Left cardiac atrium (tissue), 4 donors: ENCODE data around the gene LAMTOR1. TPM values are rescaled to one million over a fixed set of nuclear protein-coding genes. Genes with fewer than 3 reads are reported as not detected.
"Not testable (repeated sequence)": the region's sequence is repeated elsewhere in the genome, so short reads cannot be mapped to it uniquely, and the experiment has no call there.

Source experiments
- ATAC-seq, 2 donors: fragments of 200-7000 bp; cut with Tn5 transposase; one replicate each; pipeline ENCODE4 v1.9.1; 2020; ENCODE audit warnings: mild to moderate bottlenecking in 2 of 2, moderate library complexity in 2 of 2
- DNase-seq: peaks from one replicate; pipeline ENCODE4 v3.0.0-alpha.2; 2020
- intact Hi-C, 2 donors: fragments of 100-400 bp; cut with DNase I; formaldehyde crosslinking; loops; one replicate each; pipeline versions ENCODE4 v1.14.1 to v1.15.1; 2022 to 2023
- long read RNA-seq: library from polyadenylated mRNA; unstranded; transcript quantifications from one replicate; pipeline ENCODE4 v2.0.0, GENCODE V29; 2021
- total RNA-seq, 2 donors: library from RNA; stranded (reverse); fragmentation: NEBNext Ultra II Directional; extraction: Animal tissue kit (Norgen Biotek cat#: 25700); gene quantifications; one replicate each; pipeline ENCODE4 v1.2.1, GENCODE V29; 2021
- donor health status: DM: no; HTN: yes; CAD: no.
- donor health status: DM: no; HTN: yes; CAD: no; lungs with severe emphysema.
- donor health status: DM: yes; HTN: yes; CAD: no.
- donor health status: Dilated cardiomyopathy.

Gene LAMTOR1
- 10 to 100 TPM; 76.4 to 88.0 TPM for total RNA-seq
- long read RNA-seq, transcript LAMTOR1-201 (5 exons, 1,179 nt): major isoform, 30 of 32 reads
- long read RNA-seq, partial matches to known transcripts: 1 of 32 reads
- long read RNA-seq, other reads (novel, unspliced or antisense): 1 of 32 reads

DNA sequence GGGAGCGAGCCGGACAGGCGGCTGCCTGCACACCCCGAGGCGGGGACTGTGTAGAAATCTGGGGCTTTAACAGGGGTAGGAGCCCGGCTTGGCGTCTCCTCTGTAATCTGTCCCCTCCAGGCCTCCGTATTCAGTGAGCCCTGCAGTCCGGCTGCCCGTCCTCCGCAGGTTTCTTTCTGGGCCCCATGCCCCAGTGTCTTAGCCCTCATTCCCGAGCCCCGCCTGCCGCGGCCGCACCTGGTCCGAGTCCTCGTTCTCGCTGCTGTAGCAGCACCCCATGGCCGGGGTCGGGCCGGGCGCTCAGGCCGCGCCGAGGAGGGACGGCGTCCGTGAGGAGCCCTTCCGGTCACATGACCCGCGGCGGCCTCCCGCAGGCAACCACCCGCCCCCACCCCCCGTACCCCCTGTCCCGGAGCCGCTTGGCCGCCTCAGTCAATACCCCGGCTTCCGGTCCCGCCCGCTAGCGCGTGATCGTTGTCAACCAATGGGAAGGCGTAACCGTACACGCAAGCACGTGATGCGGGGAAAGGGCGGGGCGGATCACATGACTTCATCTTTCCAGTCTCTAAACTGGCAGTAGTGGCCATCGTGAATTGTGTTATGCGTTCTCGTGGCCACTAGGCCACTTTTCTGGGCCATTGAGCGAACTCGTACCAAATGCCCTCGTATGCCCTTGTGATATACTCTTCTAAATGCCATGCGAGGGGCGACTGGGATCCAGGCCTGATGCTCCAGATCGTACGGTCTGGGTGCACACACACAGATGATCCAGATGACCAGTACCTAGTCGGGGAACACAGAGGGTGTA, at the start of gene LAMTOR1:
TSS of gene LAMTOR1 (minus strand) at position 352 of the 808 bp plus-strand sequence. CDS start at position 279, 73 bp downstream.
- DNase-seq (peak; percentile 100), ATAC-seq (peak; percentile 99 to 100)
- intact Hi-C loops: loop anchor here in 1 of 2 donors (2.0 kb wide), 1 partner anchor 62 kb away; no protein-coding TSS in a partner anchor

DNA sequence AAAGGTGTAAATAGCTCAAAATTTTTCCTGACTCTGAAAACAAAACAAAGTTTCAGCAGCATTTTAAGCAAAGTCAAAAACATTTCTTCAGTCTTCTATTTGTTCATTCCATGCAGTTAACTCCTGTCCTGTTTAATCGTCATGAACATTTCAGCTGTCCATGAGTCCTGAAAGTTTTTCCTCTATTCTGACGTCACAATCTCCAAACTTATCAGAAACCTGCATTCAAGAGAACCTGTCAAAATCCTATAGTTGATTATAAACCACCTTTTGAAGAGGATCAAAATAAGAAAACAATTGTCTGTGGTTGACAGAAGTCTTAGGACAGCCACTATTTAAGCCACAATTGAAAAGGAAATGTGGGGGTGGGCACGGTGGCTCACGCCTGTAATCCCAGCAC, 47.8 kb upstream of the LAMTOR1 start:
- no peak for DNase-seq
- no peak for ATAC-seq
- intact Hi-C loops: no loop called here

DNA sequence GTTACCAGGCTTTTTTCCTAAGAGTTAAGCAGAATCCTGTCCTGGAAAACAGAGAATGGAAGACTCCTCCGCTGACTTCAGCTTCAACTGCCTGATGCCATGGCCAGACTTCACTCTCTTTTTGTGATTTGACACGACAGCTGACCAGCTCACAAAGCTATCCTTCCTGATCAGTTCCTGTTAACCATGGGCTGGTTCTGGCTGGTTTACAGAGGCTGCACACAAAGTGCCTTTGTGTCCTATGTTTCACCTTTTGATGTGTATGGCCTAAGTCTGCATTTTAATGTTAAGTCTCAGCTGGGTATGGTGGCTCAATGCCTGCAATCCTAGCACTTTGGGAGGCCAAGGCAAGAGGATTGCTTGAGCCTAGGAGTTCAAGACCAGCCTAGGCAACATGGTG, 43.5 kb upstream of the LAMTOR1 start:
- intact Hi-C loops: loop anchor here in 1 of 2 donors (10.0 kb wide), 1 partner anchor 172 kb away; no protein-coding TSS in a partner anchor
- ATAC-seq: no peak
- no peak for DNase-seq

DNA sequence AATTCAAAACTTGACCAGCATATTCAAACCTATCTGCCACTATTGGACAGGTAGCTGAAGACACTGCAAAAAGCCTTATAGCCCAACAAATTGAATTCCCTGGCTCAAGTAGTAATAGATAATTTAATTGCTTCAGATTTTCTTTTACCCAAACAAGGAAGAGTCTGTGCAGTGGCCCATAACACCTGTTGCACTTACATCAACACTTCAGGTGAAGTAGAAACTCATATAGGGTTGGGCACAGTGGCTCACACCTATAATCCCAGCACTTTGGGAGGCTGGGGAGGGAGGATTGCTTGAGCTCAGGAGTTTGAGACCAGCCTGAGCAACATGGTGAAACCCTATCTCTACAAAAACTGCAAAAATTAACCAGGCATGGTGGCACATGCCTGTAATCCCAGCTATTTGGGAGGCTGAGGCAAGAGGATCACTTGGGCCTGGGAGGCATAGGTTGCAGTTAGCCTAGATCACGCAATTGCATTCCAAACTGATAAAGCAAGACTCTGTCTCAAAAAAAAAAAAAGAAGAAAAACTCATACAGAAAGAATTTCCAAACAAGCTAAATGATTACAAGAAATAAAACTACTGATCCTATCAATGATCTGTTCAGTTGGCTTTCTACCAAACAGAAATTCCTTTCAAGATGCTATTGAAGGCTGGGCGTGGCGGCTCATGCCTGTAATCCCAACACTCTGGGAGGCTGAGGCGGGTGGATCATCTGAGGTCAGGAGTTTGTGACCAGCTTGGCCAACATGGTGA, 41.9 kb upstream of the LAMTOR1 start:
- no peak for DNase-seq
- no peak for ATAC-seq
- intact Hi-C loops: loop anchor here in 1 of 2 donors (2.0 to 10.0 kb wide), 2 partner anchors 120 to 170 kb away; no protein-coding TSS in a partner anchor

DNA sequence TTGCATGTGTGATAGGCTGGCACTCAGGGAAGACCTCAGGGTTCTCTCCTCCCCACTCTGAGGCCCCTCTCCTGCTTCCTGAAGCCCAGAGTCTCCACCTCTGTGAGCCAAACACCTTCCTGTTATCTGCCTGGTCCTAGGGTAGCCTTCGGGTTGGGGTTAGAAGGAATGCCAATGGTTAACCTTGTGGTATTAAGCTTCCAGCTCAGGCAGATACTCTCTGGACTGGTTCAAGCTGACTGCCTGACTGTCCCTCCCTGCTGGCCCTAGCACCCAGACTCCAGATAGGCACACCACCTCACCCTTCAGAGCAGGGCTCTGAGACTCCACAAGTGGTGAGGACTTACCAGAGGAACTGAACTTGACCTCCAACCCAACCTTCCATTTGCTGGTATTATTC, 39.4 kb upstream of the LAMTOR1 start:
- not testable (repeated sequence) for ATAC-seq, DNase-seq
- intact Hi-C loops: loop anchor here in 1 of 2 donors (10.0 kb wide), 1 partner anchor 168 kb away; no protein-coding TSS in a partner anchor

DNA sequence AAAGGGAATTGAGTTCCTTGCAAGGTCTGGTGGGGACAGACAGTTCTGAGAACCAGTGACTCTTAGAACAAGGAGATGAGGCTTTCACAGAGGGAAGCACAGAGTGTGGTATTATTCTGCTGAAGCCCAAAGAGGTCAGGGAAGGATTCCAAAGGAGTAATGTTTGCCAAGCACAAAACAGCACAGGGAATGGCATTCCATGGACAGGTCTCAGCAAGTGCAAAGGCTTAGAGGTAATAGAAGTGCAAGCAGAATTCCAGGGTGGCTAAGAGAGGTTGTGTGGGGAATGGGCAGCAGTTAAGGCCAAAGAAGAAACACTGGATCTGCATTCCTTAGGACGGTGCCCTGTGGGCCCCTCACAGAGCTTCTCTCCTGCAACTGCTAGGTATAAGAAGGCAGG, 39.0 kb upstream of the LAMTOR1 start:
- DNase-seq, ATAC-seq: not testable (repeated sequence)
- intact Hi-C loops: loop anchor here in 1 of 2 donors (10.0 kb wide), 1 partner anchor 167 kb away; no protein-coding TSS in a partner anchor

DNA sequence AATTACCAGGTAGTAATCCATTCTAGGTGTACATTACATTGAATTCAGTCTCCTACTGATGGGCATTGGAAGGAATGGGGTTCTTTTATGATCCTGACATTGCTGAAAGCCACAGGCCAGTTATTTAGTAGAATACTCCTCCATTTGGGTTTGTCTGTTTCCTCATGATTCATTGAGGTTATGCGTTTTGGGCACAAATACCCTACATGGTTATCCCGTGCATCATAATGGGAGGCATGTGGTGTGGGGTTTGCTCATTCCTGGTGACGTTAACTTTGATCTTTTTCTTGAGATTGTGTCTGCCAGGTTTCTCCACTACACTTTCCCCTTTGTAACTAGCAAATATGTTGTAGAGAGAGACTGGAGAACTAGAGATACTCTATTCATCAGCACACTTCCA, 38.0 kb upstream of the LAMTOR1 start:
- intact Hi-C loops: loop anchor here in 1 of 2 donors (10.0 kb wide), 1 partner anchor 166 kb away; no protein-coding TSS in a partner anchor
- ATAC-seq (no peak), DNase-seq (no peak)

DNA sequence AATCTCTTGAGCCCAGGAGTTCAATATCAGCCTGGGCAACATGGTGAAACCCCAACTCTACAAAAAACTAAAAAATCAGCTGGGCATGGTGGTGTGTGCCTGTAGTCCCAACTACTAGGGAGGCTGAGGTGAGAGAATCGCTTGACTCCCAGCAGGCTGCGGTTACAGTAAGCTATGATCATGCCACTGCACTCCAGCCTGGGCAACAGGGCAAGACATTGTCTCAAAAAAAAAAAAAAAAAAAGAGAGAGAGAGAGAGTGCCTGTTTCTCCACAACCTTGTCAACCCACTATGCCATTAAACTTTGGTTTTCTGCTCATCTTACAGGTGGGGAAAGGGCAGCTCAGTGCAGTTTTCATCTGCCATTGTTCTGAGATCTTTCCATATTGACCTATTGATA, 37.6 kb upstream of the LAMTOR1 start:
- DNase-seq (no peak), ATAC-seq (no peak)
- intact Hi-C loops: loop anchor here in 1 of 2 donors (10.0 kb wide), 1 partner anchor 166 kb away; no protein-coding TSS in a partner anchor

DNA sequence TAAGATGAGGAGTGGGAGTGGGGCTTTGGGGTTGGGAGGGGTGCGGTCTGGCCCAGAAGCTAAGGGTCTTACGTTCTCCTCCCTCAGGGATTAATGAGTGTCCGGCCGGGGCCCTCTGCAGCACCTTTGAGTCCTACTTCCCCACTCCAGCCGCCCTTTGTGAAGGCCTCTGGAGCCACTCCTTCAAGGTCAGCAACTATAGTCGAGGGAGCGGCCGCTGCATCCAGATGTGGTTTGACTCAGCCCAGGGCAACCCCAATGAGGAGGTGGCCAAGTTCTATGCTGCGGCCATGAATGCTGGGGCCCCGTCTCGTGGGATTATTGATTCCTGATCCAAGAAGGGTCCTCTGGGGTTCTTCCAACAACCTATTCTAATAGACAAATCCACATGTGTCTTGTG, 36.4 kb upstream of the LAMTOR1 start:
- DNase-seq (no peak), ATAC-seq (no peak)
- intact Hi-C loops: no loop called here

DNA sequence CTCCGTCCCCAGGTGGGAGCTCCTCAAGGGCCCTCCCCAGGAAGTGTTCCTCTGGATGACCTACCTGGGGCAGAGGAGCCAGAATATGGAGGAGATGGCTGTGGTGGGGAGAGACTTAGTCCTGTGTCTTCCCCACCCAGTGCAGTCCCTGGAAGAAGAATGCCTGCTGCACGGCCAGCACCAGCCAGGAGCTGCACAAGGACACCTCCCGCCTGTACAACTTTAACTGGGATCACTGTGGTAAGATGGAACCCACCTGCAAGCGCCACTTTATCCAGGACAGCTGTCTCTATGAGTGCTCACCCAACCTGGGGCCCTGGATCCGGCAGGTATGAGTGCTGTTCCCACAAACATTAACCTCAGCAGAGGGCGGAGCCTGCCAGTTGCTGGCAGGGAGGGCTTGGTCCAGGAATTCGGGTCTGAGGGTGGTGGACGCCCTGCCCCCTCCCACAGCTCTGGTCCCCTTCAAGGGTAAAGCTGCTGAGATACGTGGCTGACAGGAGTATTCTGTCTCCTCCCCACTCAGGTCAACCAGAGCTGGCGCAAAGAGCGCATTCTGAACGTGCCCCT, 35.8 kb upstream of the LAMTOR1 start:
- ATAC-seq (no peak), DNase-seq (no peak)
- intact Hi-C loops: no loop called here

DNA sequence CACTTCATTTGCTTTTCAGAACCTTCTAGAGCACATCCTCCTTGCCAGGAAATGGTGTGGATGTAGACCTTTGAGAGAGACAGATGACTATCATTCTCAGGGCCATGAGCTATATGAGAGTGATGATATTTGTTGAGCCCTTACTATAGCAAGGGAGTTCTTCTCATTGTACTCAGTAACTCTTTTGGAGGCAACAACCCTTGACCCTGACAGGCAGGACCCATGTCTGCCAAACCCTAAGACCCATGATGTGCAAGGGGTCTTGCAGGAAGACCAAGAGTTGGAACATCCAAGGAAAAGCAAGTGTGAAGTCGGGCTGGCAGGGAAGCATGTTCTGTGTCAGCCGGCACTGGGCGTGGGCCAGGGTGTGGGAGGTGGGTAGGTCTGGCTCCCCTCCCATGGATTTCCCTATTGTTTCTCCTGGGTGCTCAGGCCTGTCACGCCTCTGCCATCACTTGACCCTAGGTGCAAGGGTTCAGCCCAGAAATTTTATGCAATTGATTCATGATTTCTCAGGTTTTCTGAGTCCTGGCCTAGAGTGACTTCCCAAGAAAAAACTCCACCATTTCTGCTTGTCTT, 33.7 kb upstream of the LAMTOR1 start:
- DNase-seq (no peak), ATAC-seq (no peak)
- intact Hi-C loops: no loop called here

DNA sequence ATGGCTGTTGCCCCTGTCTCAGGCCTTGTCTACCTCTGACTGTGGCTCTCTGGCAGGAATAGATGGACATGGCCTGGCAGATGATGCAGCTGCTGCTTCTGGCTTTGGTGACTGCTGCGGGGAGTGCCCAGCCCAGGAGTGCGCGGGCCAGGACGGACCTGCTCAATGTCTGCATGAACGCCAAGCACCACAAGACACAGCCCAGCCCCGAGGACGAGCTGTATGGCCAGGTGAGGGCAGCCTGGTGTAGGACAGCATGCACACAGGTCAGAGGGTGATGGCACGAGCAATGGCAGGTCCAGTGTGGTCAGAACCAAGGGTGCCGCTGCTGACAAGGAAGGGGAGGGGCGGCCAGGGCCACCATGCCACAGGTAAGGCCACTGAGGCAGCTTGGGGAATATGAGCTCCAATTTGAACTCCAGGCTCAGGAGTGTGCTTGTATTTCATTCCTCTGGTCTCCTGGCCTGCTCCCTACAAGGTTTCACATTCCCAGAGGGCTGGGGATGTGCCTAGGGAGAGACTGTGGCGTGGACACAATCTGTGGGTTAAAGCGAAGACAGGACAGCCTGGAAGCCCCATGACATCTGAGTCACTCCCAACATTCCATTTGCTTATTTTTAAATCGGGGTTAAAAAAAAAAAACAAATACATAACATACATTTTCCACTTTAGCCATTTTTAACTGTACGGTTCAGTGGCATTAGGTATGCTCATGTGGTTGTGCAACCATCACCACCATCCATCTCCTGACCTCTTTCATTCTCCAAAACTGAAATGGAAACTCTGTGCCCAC, 33.0 kb upstream of the LAMTOR1 start:
- ATAC-seq: no peak
- intact Hi-C loops: no loop called here

DNA sequence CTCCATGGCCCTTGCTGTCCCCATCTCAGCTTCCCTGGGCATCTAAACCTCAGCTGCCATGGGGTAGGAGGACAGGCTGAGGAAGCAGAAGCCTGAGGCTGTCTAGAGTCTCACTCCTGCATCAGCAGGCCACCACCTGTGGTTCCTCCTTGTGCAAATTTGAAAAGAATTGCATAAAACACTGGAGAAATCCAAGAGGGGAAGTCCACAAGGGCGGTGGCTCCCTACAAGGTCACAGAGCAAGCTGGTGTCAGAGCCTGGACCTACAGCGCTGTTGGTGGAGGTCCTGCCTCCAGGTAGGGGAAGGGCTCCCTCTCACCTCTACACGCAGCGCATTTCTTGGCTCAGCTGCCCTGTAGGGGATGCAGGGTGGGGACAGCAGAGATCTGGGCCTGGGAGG, 32.4 kb upstream of the LAMTOR1 start, which contains the start of gene FOLR3:
TSS of gene FOLR3 (plus strand) at position 253 of the 400 bp plus-strand sequence. CDS start 228 bp downstream, outside the sequence.
- DNase-seq, intact Hi-C loops: not testable (repeated sequence)
- ATAC-seq: peak in 1 of 2 donors; percentile 31

More for the DNA sequence above, 33.0 kb upstream of the LAMTOR1 start:
- DNase-seq: no peak

DNA sequence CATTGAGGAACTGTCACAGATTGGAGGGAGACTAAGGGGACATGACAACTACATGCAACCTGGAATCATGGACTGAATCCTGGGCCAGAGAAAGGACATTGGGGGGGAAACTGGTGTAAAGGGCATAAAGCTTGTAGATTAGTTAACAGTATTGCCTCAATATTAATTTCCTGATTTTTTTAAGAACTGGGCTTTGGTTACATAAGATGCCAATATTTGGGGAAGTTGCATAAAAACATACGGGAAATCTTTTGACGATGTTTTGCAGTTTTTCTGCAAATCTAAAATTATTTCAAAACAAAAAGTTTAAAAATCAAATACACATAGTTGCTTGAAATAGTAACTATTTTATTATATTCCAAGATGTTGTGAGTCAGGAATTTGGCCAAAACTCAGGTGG, 29.5 kb upstream of the LAMTOR1 start:
- DNase-seq: no peak
- intact Hi-C loops: no loop called here
- ATAC-seq: no peak

DNA sequence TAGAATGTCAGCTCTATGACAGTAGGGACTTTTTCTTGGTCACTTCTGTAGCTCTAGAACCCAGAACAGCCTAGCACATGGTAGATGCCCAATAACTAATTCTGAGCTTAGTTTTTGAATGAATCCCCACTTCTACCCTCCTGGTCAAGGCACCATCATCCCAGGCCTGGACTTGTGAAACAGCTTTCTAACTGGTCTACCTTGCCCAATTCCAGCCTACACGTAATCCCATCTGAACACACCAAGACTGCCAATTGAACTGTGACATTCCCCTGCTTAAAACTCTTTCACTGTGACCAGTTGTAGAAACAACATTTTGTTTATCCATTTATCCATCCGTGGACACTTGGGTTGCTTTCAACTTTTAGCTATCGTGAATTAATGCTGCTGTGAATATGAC, 26.3 kb upstream of the LAMTOR1 start:
- intact Hi-C loops: no loop called here
- no peak for DNase-seq
- ATAC-seq: no peak

DNA sequence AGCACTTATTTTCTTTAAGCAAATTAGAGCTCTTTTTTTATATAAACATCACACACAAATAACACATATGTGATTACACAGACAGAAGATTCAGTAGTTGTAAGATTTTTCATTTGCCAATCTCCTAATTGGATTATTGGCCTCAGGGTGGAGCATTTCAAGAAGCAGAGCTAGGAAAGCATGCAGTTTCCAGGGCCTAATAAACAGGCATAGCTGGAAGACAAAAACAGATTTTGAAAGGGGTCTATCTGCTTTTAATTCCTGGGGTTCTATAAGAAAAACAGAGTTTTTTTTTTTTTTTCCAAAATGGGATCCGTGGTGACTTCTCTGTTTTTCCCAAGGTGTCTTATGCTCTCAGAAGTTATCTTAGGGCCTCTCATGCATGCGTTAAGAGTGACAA, 24.8 kb upstream of the LAMTOR1 start:
- DNase-seq (no peak), ATAC-seq (no peak)
- intact Hi-C loops: no loop called here

DNA sequence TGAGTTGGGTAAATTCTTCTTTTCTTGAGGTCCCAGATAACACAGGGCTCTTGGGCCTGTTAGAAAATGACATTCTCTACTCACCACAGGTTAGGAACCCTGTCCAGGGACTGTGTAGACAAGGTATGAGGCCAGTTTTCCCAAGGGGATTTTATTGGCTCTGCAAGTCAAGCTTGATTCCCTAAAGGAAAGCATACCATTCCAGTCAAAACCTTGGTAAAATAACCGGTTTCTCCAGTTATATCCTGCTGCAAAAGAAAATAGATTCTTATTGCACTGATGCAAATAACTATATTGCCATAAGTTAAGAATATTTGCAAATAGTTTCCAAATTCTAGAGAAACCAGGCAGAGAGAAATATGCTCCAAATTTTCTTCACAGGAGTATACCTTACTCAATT, 22.9 kb upstream of the LAMTOR1 start:
- DNase-seq (no peak), ATAC-seq (no peak)
- intact Hi-C loops: no loop called here

DNA sequence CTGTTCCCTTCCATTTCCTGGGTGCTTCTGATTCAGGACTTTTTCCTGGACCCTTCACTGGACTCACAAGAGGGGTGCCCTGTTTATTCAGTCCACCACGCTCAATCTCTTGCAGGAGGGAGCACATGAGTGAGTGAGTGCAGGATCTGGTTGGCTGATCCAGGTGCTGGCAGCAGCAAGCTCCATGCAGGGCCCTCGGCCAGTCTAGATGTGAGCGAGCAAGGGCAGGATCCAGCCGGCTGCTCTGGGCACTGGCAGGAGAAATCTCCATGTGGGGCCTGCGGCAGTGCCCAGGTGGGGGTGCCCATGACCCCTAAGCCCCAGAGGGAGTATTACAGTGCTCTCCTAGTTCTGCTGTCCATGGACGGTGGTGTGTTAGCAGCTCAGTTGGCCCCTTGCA, 20.9 kb upstream of the LAMTOR1 start:
- intact Hi-C loops: no loop called here
- ATAC-seq (no peak), DNase-seq (no peak)
